GM12892 (cell line): Measurements from ENCODE around the gene CTNNA3.

Source experiments
- POLR2A ChIP-seq: IDR thresholded peaks from 2 replicates; pipeline ENCODE4 v1.6.1; 2011; ENCODE audit warnings: low read depth, low read length, control low read depth
- POLR2AphosphoS5 ChIP-seq: IDR thresholded peaks from 2 replicates; pipeline ENCODE4 v1.6.1; 2011; ENCODE audit warnings: low read depth, low read length, control low read depth

GRCh38 chr10:65894961-65895360 is 1801.0 kb downstream of the CTNNA3 start:
- TF ChIP-seq POLR2AphosphoS5 (no peak), POLR2A (no peak)
